Uterus (tissue), 4 donors: ENCODE results near the gene HLA-DPA1. TPM values are rescaled to one million over a fixed set of nuclear protein-coding genes. Genes with fewer than 3 reads are reported as not detected.
A peak's percentile ranks its signal among the peaks of the same experiment; 100 is the strongest.

Source experiments
- DNase-seq, 2 donors: peaks; one replicate each; pipeline ENCODE4 v3.0.0-alpha.2; 2019 to 2020
- H3K27ac ChIP-seq, 2 donors: fragments of 200-600 bp; sonication (generic); 1 replicate in 1 of 2; 2 replicates in 1 of 2; pipeline ENCODE4 v1.5.1; 2016 to 2018
- H3K27me3 ChIP-seq, 2 donors: fragments of 200-600 bp; sonication (generic); one replicate each; pipeline ENCODE4 v1.5.1; 2018 to 2019; ENCODE audit warnings: control low read depth in 1 of 2
- H3K36me3 ChIP-seq, 2 donors: fragments of 200-600 bp; sonication (generic); one replicate each; pipeline ENCODE4 v1.5.1; 2019; ENCODE audit warnings: control low read depth in 1 of 2
- H3K4me1 ChIP-seq, 2 donors: fragments of 200-600 bp; sonication (generic); one replicate each; pipeline ENCODE4 v1.5.1; 2018 to 2019; ENCODE audit warnings: control low read depth in 1 of 2
- H3K4me3 ChIP-seq, 2 donors: fragments of 200-600 bp; sonication (generic); 1 replicate in 1 of 2; 2 replicates in 1 of 2; pipeline ENCODE4 v1.5.1; 2018 to 2019; ENCODE audit warnings: mild to moderate bottlenecking in 1 of 2
- H3K9me3 ChIP-seq, 2 donors: fragments of 200-600 bp; sonication (generic); one replicate each; pipeline ENCODE4 v1.5.1; 2019; ENCODE audit warnings: control low read depth in 1 of 2
- POLR2A ChIP-seq, 2 donors: fragments of 450-650 bp; IDR thresholded peaks; one replicate each; pipeline ENCODE4 v1.6.1; 2016; ENCODE audit warnings: antibody characterized with exemption in 2 of 2, mild to moderate bottlenecking in 1 of 2, moderate library complexity in 1 of 2
- intact Hi-C: fragments of 100-400 bp; cut with DNase I; formaldehyde crosslinking; loops from one replicate; pipeline ENCODE4 v1.15.1; 2023; ENCODE audit warnings: low total_unique reads
- total RNA-seq, 4 donors: library from RNA; depleted of rRNA in 3 of 4; stranded (reverse); fragments of >200 nt in 3 of 4; gene quantifications; one replicate each; pipeline versions ENCODE4 v1.1.0 to v1.2.4, GENCODE V29; 2014 to 2023
- TF ChIP-seq, protein P1 (sequence below), 4 experiments: fragments of 200-600 bp in 2 of 4; fragments of 450-650 bp in 2 of 4; sonication (generic) in 2 of 4; IDR thresholded peaks; one replicate each; pipeline ENCODE4 v1.5.1; 2016 to 2019; ENCODE audit warnings: antibody characterized with exemption in 4 of 4, mild to moderate bottlenecking in 2 of 4, moderate library complexity in 1 of 4
- donor health status: DM: yes; HTN: yes; CAD: no.

HLA-DPA1 gene
- total RNA-seq, 4 donors from 2014 or later = 48.0 to 187 (median 135) TPM

DNA sequence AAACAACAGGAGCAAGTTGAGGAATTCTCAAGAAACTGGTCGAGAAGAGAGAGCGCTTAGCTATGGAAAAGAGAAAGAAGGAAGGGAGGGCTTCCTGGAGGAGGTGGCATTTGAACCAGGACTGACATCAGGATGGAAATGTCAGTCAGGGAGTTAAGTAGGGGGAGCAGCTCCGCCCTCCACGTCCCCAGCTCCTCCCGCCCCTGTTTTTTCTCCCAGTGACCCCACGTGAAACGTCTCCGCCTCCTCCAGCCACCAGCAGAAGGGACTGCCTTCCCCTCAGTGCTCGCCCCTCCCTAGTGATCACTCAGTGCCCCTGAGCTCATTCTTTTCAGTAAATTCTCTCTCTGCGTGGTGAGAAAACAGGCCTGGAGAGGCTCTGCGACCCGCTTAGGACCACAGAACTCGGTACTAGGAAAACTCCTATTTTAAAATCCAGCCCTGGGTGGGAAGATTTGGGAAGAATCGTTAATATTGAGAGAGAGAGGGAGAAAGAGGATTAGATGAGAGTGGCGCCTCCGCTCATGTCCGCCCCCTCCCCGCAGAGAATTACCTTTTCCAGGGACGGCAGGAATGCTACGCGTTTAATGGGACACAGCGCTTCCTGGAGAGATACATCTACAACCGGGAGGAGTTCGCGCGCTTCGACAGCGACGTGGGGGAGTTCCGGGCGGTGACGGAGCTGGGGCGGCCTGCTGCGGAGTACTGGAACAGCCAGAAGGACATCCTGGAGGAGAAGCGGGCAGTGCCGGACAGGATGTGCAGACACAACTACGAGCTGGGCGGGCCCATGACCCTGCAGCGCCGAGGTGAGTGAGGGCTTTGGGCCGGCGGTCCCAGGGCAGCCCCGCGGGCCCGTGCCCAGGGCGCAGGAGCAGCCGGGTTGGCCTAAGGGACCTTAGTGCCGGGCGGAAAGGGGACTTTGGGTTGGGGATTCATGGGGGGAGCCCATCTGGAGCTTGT is 7.0 kb upstream of the HLA-DPA1 start:
- Histone ChIP-seq H3K4me1 (no peaks in the 10 kb centered on the region), H3K27me3 (no peaks in the 10 kb centered on the region), H3K27ac (peak overlapping the region; percentile 88 to 89), H3K4me3 (peak overlapping the region; percentile 31 to 48), H3K36me3 (no peaks in the 10 kb centered on the region), H3K9me3 (no peaks in the 10 kb centered on the region)
- DNase-seq = peak; percentile 75 to 79
- intact Hi-C loops = no loop called here
- TF ChIP-seq, protein P1, sequence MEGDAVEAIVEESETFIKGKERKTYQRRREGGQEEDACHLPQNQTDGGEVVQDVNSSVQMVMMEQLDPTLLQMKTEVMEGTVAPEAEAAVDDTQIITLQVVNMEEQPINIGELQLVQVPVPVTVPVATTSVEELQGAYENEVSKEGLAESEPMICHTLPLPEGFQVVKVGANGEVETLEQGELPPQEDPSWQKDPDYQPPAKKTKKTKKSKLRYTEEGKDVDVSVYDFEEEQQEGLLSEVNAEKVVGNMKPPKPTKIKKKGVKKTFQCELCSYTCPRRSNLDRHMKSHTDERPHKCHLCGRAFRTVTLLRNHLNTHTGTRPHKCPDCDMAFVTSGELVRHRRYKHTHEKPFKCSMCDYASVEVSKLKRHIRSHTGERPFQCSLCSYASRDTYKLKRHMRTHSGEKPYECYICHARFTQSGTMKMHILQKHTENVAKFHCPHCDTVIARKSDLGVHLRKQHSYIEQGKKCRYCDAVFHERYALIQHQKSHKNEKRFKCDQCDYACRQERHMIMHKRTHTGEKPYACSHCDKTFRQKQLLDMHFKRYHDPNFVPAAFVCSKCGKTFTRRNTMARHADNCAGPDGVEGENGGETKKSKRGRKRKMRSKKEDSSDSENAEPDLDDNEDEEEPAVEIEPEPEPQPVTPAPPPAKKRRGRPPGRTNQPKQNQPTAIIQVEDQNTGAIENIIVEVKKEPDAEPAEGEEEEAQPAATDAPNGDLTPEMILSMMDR (IDR thresholded peaks at IDR 0.05) = no peak
- TF ChIP-seq POLR2A (IDR thresholded peaks at IDR 0.05) = peak; percentile 32 to 73

DNA sequence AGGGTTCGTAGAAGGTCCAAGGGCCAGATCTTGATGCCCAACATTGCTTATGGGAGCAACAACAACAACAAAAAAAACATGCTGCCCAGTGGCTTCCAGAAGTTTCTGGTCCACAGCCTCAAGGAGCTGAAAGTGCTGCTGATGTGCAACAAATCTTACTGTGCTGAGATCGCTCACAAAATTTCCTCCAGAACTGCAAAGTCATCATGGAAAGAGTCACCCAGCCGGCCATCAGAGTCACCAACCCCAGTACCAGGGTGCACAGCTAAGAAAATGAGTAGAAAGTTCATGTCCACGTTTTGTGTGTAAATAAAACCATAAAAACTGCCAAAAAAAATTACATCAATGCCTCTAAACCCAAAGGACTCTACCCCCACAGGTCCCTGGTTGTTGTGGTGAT is 6.1 kb upstream of the HLA-DPA1 start:
- no peaks in the 10 kb centered on the region for H3K9me3 ChIP-seq
- intact Hi-C loops = no loop called here
- no peaks in the 10 kb centered on the region for H3K27me3 ChIP-seq
- no peak for TF ChIP-seq POLR2A (IDR thresholded peaks at IDR 0.05)
- TF ChIP-seq, protein P1 (IDR thresholded peaks at IDR 0.05) = no peak
- no peak overlapping the region for H3K4me3 ChIP-seq
- H3K4me1 ChIP-seq = no peaks in the 10 kb centered on the region
- peak overlapping the region; percentile 88 to 89 for H3K27ac ChIP-seq
- DNase-seq = no peak
- H3K36me3 ChIP-seq = no peaks in the 10 kb centered on the region

DNA sequence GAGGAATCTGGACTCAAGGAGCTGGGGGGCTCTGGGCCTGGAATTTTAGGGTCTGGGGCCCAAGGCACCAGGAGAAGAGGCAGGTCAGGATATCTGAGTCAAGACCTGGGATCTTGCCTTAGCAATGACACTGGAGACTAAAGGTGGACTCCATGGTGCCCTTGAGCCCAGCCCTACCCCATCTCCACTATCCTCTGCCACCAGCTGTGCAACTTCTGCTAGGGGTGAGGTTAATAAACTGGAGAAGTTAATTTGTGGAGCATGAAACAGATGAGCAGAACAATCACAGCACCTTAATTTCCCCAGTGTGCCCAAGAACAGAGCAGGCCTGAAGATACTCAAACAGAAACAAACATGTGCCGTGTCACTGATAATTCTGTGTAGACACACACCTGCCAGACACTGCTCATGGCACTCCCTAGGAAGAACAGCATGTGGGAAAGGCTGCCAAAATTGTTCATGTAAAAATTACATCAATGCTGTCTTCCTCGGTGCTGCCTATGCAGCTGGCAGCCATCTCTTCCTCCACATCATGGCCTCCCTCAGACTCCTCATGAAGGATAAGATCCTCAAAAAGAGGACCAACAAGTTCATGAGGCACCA is 5.6 kb upstream of the HLA-DPA1 start:
- intact Hi-C loops = no loop called here
- Histone ChIP-seq H3K4me3 (no peak overlapping the region), H3K36me3 (no peaks in the 10 kb centered on the region), H3K9me3 (no peaks in the 10 kb centered on the region), H3K27me3 (no peaks in the 10 kb centered on the region), H3K4me1 (no peaks in the 10 kb centered on the region), H3K27ac (peak overlapping the region in 1 of 2 donors; percentile 45)
- no peak for DNase-seq
- no peak for TF ChIP-seq POLR2A (IDR thresholded peaks at IDR 0.05)
- TF ChIP-seq, protein P1 (IDR thresholded peaks at IDR 0.05) = no peak

DNA sequence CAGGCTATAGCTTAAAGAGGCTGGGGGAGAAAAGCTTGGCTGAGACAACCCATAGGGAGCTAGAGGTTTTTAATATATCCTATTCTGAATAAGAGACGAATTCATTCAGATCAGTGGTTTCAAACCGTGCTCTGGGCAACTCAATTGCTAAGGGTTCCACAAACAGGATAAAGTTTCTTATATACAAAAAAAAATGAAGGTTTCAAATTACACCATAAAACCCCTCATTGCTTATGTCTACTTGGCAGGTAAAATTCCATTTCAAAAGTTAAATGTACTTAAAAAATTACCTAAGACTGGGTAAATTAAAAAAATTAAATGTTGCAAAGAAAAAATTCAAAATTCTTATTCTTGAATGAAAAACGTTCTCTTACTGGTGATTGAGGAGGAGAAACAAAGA is 5.0 kb upstream of the HLA-DPA1 start:
- H3K9me3 ChIP-seq = no peaks in the 10 kb centered on the region
- TF ChIP-seq, protein P1 (IDR thresholded peaks at IDR 0.05) = no peak
- TF ChIP-seq POLR2A (IDR thresholded peaks at IDR 0.05) = no peak
- H3K36me3 ChIP-seq = no peaks in the 10 kb centered on the region
- intact Hi-C loops = no loop called here
- H3K4me3 ChIP-seq = no peak overlapping the region
- no peaks in the 10 kb centered on the region for H3K4me1 ChIP-seq
- no peak for DNase-seq
- no peaks in the 10 kb centered on the region for H3K27me3 ChIP-seq
- no peak overlapping the region for H3K27ac ChIP-seq

DNA sequence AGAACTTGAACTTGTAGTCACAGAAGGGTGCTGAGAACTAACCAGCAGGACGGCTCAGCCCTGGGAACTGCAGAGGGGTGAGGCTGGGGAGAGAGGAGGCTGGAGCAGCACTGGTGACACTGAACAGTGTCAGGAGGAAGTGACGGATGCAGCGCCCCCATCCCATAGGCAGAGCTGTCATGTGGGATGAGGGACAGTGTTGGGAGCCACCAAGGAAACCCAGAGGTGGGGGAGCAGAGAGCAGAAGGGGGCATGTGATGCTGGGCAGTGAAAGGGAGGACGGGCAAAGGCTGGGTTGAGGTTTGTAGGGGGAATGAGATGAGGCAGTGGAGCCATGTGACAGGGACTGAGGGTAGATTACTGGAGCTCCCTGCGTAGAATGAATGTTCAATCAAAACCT is 4.5 kb upstream of the HLA-DPA1 start:
- Histone ChIP-seq H3K9me3 (no peaks in the 10 kb centered on the region), H3K4me1 (no peaks in the 10 kb centered on the region), H3K36me3 (no peaks in the 10 kb centered on the region), H3K4me3 (no peak overlapping the region), H3K27me3 (no peaks in the 10 kb centered on the region), H3K27ac (no peak overlapping the region)
- intact Hi-C loops = no loop called here
- DNase-seq = no peak
- TF ChIP-seq, protein P1 (IDR thresholded peaks at IDR 0.05) = no peak
- TF ChIP-seq POLR2A (IDR thresholded peaks at IDR 0.05) = no peak
